Measurements from ENCODE around the gene RAPGEF4.

RAPGEF4 gene

DNA sequence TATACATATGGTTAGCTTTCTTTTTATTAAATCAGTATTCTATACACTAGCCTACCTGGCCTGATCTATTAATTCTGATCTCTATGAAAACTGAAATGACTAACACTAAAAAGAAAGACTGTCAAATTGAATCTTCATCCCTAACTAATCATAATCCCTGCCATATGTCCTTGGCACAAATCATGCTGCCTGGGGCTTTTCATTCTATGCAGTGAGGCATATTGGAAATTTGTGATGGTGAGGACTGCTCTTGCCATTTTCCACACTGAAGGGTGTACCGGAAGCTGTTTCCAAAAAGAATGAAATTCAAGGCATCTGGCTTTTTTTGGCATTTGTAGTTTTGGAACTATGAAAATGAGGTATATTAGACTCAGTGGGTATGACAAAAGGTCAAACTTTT, 39.7 kb downstream of the RAPGEF4 start:
- TF ChIP-seq GATA2 (IDR thresholded peaks at IDR 0.05; ENCODE audit: low read depth, low read length) (no peak), GATA3 (IDR thresholded peaks at IDR 0.05; ENCODE audit: low read depth, low read length) (no peak)

DNA sequence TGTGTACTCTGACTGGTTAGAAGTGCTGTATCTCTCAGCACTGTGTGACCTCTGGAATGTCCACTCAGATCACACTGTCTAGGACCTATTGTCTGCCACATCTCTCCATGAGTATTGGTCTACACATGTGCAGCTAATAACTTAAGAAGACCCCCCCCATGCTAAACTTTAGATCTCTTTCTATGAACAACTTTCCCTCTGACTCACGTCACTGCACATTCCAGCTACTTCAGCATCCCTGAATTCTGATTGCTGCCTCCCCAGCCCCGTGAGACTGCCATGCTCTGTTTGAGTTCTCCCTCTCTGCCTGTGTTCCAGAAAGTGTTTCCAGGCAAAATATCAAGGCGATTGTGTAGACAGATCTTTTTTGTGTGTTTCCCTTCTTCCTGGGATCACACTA, 41.8 kb downstream of the RAPGEF4 start:
- TF ChIP-seq GATA3 (IDR thresholded peaks at IDR 0.05; ENCODE audit: low read depth, low read length) = no peak
- no peak for TF ChIP-seq GATA2 (IDR thresholded peaks at IDR 0.05; ENCODE audit: low read depth, low read length)

- no peak for TF ChIP-seq GATA3 (IDR thresholded peaks at IDR 0.05; ENCODE audit: low read depth, low read length)
- no peak for TF ChIP-seq GATA2 (IDR thresholded peaks at IDR 0.05; ENCODE audit: low read depth, low read length)
Observed at GRCh38 chr2:172782506-172783164, 47.0 kb downstream of the RAPGEF4 start.

DNA sequence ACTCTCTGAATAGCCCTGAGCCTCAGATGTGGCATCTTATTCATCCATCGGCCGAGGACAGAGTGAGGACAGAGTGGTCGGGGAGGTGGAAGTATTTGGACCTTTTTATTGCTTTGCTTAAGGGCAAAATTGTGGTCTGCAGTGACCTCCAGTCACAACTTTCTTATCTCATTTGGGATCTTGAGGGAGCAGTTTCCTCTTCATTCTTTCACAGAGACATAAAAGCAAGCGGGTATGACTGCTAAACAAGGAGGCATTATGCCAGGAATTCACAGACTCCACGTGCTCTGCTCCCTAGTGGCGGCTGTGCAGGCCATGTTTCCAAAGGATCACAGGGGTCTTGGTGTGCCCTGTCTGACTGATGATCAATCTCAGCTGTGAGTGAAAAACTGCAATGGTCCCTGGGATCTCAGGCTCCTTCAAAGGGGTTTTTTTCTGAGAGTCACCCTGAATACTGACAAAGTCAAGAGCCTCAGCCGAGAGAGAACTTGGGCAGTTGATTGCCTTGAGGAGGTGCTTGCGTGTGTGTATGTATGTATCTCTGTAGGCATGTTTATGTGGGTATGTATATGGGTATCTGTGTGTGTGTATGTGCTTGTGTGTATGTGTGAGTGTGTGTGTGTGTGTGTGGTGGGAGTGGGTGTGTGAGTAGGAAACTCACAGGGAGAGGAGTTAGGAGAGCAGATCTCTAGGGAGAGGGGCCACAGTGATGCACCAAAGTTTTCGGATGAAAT, 47.7 kb downstream of the RAPGEF4 start:
- TF ChIP-seq GATA2 (IDR thresholded peaks at IDR 0.05; ENCODE audit: low read depth, low read length) (peak; percentile 84), GATA3 (IDR thresholded peaks at IDR 0.05; ENCODE audit: low read depth, low read length) (no peak)

DNA sequence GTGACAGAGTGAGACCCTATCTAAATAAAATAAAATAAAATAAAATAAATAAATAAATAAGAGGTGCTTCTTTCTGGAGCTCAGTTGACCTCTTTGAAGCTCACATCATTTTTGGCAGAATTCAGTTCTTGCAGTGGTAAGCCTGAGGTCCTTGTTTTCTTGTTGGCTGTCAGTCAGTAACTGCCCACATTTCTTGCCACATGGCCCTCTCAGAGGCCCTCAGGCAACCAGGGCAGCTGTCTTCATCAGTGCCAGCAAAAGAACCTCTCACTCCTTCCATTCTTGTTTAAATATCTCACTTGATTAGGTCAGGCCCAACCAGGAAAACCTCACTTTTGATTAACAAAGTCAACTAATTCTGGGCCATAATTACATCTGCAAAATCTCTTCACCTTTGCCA, 53.2 kb downstream of the RAPGEF4 start:
- TF ChIP-seq GATA2 (IDR thresholded peaks at IDR 0.05; ENCODE audit: low read depth, low read length) = no peak
- TF ChIP-seq GATA3 (IDR thresholded peaks at IDR 0.05; ENCODE audit: low read depth, low read length) = no peak

DNA sequence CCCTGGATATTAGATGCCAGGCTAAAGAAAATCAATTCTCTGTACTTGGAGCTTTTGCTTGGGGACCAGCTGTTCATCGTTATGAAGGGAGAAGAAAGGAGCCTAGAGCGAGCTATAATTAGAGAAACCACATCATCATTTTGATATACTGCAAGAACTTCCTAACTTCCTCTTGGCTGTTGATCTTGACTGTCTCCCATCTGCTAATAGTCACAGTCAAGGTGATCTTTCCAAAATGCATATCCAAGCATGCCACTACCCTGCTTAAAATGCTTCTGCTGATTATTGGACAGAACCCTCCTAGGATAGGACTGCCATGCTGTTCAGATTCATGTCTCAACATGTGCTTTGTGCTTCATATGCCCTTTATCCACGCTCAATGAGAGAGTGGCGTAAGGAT, 54.8 kb downstream of the RAPGEF4 start:
- no peak for TF ChIP-seq GATA3 (IDR thresholded peaks at IDR 0.05; ENCODE audit: low read depth, low read length)
- TF ChIP-seq GATA2 (IDR thresholded peaks at IDR 0.05; ENCODE audit: low read depth, low read length) = no peak

GRCh38 chr2:172791953-172792352, 56.3 kb downstream of the RAPGEF4 start:
- TF ChIP-seq GATA3 (IDR thresholded peaks at IDR 0.05; ENCODE audit: low read depth, low read length) = no peak
- no peak for TF ChIP-seq GATA2 (IDR thresholded peaks at IDR 0.05; ENCODE audit: low read depth, low read length)

DNA sequence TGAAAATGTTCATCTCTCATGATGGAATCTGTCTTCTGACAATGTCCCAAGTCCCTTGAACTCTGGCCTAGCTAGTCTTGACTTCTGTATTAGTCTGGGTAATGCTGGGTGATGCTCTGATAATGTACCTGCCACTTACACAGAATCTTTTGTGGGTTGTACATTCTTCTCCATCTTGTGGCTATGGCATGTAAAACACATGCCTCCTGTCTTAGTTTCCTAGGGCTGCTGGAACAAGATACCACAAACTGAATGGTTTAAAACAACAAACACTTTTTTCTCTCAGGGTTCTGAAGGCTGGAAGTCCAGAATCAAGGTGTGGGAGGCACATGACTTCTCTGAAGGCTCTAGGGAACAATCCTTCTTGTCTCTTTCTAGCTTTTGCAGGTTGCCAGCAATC, 57.1 kb downstream of the RAPGEF4 start:
- TF ChIP-seq GATA2 (IDR thresholded peaks at IDR 0.05; ENCODE audit: low read depth, low read length) = no peak
- no peak for TF ChIP-seq GATA3 (IDR thresholded peaks at IDR 0.05; ENCODE audit: low read depth, low read length)

DNA sequence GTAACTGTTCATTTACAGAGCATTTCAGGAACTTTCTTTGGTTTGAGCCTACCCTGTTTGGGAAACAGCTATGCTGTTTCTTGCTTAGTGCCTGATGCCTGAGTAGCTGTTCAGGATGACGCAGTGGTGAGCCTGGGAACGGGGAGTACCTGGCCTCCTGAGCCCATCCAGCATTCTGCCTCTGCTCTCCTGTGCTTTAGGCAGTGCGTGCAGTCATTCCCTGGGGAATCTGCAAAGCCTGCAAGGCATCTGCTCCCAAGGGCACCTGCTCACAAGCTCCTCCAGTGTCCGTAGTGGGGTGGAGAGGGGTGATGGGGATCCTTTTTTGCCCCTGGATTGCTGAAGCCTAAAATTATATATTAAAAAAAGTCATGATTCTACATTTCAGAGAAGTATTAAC, 68.8 kb downstream of the RAPGEF4 start:
- TF ChIP-seq GATA2 (IDR thresholded peaks at IDR 0.05; ENCODE audit: low read depth, low read length) (no peak), GATA3 (IDR thresholded peaks at IDR 0.05; ENCODE audit: low read depth, low read length) (no peak)

DNA sequence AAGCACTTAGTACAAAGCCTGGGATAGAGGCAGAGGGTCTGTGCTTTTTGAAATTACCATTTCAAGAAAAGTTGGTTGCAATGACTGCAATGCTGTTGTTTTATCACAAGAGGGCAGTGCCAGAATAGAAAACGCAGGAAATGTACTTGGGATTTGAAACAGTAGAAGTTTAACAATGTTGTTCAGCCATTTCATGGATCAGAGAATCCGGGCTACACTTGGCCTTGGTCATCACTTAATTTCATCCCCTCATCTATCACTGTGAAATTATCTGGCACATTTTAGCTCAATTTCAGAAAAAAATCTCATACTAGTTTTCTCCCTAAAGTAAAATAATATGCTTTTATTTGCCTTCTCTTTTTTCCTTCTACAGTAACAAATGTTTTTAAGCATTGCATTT, 70.8 kb downstream of the RAPGEF4 start:
- no peak for TF ChIP-seq GATA3 (IDR thresholded peaks at IDR 0.05; ENCODE audit: low read depth, low read length)
- TF ChIP-seq GATA2 (IDR thresholded peaks at IDR 0.05; ENCODE audit: low read depth, low read length) = no peak

DNA sequence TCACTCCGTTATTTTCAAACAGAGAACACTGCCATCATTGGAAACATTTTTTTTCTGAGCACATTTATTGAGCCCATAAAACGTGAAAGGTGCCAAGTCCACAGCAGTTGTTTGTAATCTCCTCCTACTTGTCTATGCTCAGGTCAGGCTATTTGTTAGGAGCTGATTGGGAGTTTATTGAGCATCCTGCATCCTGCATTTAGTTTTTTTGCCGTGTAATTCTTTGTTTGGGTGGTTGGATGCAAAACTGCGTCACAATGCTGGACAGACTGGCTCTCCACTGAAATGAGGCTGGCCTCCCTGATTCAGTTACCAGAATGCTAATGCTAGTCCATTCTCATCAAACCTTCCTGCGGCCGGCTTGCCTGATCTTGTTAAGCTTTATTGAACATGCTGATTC, 71.4 kb downstream of the RAPGEF4 start:
- no peak for TF ChIP-seq GATA2 (IDR thresholded peaks at IDR 0.05; ENCODE audit: low read depth, low read length)
- no peak for TF ChIP-seq GATA3 (IDR thresholded peaks at IDR 0.05; ENCODE audit: low read depth, low read length)

DNA sequence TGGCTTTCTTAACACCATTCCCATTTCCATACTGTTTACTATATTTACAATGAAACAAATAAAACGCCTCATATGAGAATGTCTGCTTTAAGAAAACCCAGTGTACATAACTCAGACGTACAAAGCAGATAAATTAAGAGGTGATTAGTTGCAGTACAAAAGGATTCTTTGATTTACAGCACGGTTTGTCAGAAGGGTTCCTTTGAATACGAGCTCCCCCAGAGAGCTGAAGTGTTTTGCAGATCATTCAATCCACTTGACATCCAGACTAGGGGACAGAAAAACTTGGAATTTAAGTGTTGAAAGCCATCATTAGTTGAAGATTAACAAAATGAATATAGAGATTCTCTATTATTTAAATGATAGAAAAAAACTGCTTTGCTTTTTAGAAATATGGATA, 72.5 kb downstream of the RAPGEF4 start:
- no peak for TF ChIP-seq GATA3 (IDR thresholded peaks at IDR 0.05; ENCODE audit: low read depth, low read length)
- no peak for TF ChIP-seq GATA2 (IDR thresholded peaks at IDR 0.05; ENCODE audit: low read depth, low read length)

GRCh38 chr2:172811027-172811426, 75.4 kb downstream of the RAPGEF4 start:
- TF ChIP-seq GATA3 (IDR thresholded peaks at IDR 0.05; ENCODE audit: low read depth, low read length) (no peak), GATA2 (IDR thresholded peaks at IDR 0.05; ENCODE audit: low read depth, low read length) (no peak)

GRCh38 chr2:172812158-172812744, 76.6 kb downstream of the RAPGEF4 start:
- TF ChIP-seq GATA3 (IDR thresholded peaks at IDR 0.05; ENCODE audit: low read depth, low read length) = no peak

DNA sequence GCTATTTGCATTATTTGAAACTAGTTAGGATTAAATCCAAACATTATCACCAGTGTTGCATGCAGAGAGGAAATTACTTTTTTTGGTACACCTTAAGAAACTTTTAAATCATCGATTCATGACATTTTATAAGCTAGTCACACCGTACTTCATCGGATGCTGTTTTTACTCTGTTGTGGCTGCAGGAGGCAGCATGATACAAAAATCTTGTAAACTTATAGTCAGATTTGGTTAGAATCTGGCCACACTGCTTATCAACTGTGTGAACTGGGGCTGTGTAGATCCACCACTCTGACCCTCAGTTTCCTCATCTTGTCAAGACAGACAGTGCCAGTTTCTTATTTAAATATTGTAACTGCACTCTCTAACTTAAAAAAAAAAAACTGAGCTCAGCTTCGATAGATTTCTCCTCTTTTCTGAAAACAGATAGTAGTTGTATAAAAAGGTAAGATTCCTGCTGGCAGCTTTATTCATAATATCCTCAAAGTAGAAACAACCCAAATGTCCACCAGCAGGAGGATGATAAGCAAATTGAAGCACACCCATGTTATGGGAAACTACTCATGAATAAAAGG, 77.8 kb downstream of the RAPGEF4 start:
- TF ChIP-seq GATA2 (IDR thresholded peaks at IDR 0.05; ENCODE audit: low read depth, low read length) (no peak), GATA3 (IDR thresholded peaks at IDR 0.05; ENCODE audit: low read depth, low read length) (no peak)
